ENCODE data around the gene NSMCE1. TPM values are rescaled to one million over a fixed set of nuclear protein-coding genes. Genes with fewer than 3 reads are reported as not detected.

NSMCE1 gene
- total RNA-seq, 6 experiments from 2014 or later, result 23.7 to 42.3 (median 33.1) TPM

- Histone ChIP-seq H3K27me3 (no peaks in the 10 kb centered on the region), H3K4me3 (no peak overlapping the region), H3K4me1 (peaks cover 0 to 8% (median 0%) of the 10 kb centered on the region in 4 donors), H3K9me3 (no peaks in the 10 kb centered on the region), H3K36me3 (no peaks in the 10 kb centered on the region), H3K27ac (no peak overlapping the region)
- peak in 1 of 4 donors; percentile 54 for ATAC-seq
- intact Hi-C loops (cut with DNase I), result no loop called here
- TF ChIP-seq CTCF (IDR thresholded peaks at IDR 0.05), result no peak
- WGBS (ENCODE audit: insufficient coverage, low coverage, low lambda C conversion rate, missing lambda C conversion rate), result 100% methylated on average over 1 of the region's 3 CpGs
- DNase-seq, result no peak
Measured at GRCh38 chr16:27301236-27301861, 32.8 kb upstream of the NSMCE1 start.

- Histone ChIP-seq H3K4me3 (no peak overlapping the region), H3K4me1 (no peaks in the 10 kb centered on the region), H3K27ac (no peak overlapping the region), H3K9me3 (no peaks in the 10 kb centered on the region), H3K36me3 (no peaks in the 10 kb centered on the region), H3K27me3 (no peaks in the 10 kb centered on the region)
- ATAC-seq, result no peak
- 89% methylated on average over 5 of the region's 5 CpGs for WGBS (ENCODE audit: insufficient coverage, low coverage, low lambda C conversion rate, missing lambda C conversion rate)
- intact Hi-C loops (cut with DNase I), result no loop called here
- DNase-seq, result no peak
- TF ChIP-seq CTCF (IDR thresholded peaks at IDR 0.05) (no peak), POLR2A (IDR thresholded peaks at IDR 0.05) (no peak)
Measured at GRCh38 chr16:27298132-27298531, 29.6 kb upstream of the NSMCE1 start.

- Histone ChIP-seq H3K4me1 (no peaks in the 10 kb centered on the region), H3K27ac (no peak overlapping the region), H3K4me3 (no peak overlapping the region), H3K27me3 (no peaks in the 10 kb centered on the region), H3K9me3 (no peaks in the 10 kb centered on the region), H3K36me3 (no peaks in the 10 kb centered on the region)
- no peak for ATAC-seq
- intact Hi-C loops (cut with DNase I), result no loop called here
- WGBS (ENCODE audit: insufficient coverage, low coverage, low lambda C conversion rate, missing lambda C conversion rate), result 42% methylated on average over 4 of the region's 5 CpGs
- peak in 2 of 3 donors; percentile 2 to 19 for DNase-seq
- TF ChIP-seq CTCF (IDR thresholded peaks at IDR 0.05) (no peak), POLR2A (IDR thresholded peaks at IDR 0.05) (no peak)
Measured at GRCh38 chr16:27293343-27293742, 24.8 kb upstream of the NSMCE1 start.

GRCh38 chr16:27291722-27292240, 23.2 kb upstream of the NSMCE1 start:
- intact Hi-C loops (cut with DNase I), result no loop called here
- ATAC-seq, result no peak
- peak in 1 of 3 donors; percentile 14 for DNase-seq
- no peaks in the 10 kb centered on the region for H3K4me1 ChIP-seq
- no peak overlapping the region for H3K4me3 ChIP-seq
- H3K27me3 ChIP-seq, result no peaks in the 10 kb centered on the region
- H3K27ac ChIP-seq, result no peak overlapping the region
- no peaks in the 10 kb centered on the region for H3K9me3 ChIP-seq
- WGBS (ENCODE audit: insufficient coverage, low coverage, low lambda C conversion rate, missing lambda C conversion rate), result 91% methylated on average over 4 of the region's 4 CpGs
- TF ChIP-seq CTCF (IDR thresholded peaks at IDR 0.05), result no peak
- no peak for TF ChIP-seq POLR2A (IDR thresholded peaks at IDR 0.05)
- H3K36me3 ChIP-seq, result no peaks in the 10 kb centered on the region
